ENCODE results near the gene SMYD2.

The SMYD2 gene

GRCh38 chr1:214290424-214291037 lies 9.6 kb downstream of the SMYD2 start:
- DNase-seq (ENCODE audit: low read depth): no peak
- no peak overlapping the region for H3K4me3 ChIP-seq (ENCODE audit: low read length)
- TF ChIP-seq CTCF (IDR thresholded peaks at IDR 0.05; ENCODE audit: insufficient read depth, low read depth, low read length, missing control alignments): no peak

GRCh38 chr1:214292322-214292721 lies 11.4 kb downstream of the SMYD2 start:
- no peak overlapping the region for H3K4me3 ChIP-seq (ENCODE audit: low read length)
- no peak for TF ChIP-seq CTCF (IDR thresholded peaks at IDR 0.05; ENCODE audit: insufficient read depth, low read depth, low read length, missing control alignments)
- DNase-seq (ENCODE audit: low read depth): peak; percentile 54

GRCh38 chr1:214295934-214296333 lies 15.0 kb downstream of the SMYD2 start:
- no peak for DNase-seq (ENCODE audit: low read depth)
- TF ChIP-seq CTCF (IDR thresholded peaks at IDR 0.05; ENCODE audit: insufficient read depth, low read depth, low read length, missing control alignments): no peak
- no peak overlapping the region for H3K4me3 ChIP-seq (ENCODE audit: low read length)

- TF ChIP-seq CTCF (IDR thresholded peaks at IDR 0.05; ENCODE audit: insufficient read depth, low read depth, low read length, missing control alignments): no peak
- peak; percentile 48 for DNase-seq (ENCODE audit: low read depth)
- no peak overlapping the region for H3K4me3 ChIP-seq (ENCODE audit: low read length)
Observed at GRCh38 chr1:214296860-214297745, 16.1 kb downstream of the SMYD2 start.

GRCh38 chr1:214300149-214300780 lies 19.3 kb downstream of the SMYD2 start:
- no peak overlapping the region for H3K4me3 ChIP-seq (ENCODE audit: low read length)
- no peak for TF ChIP-seq CTCF (IDR thresholded peaks at IDR 0.05; ENCODE audit: insufficient read depth, low read depth, low read length, missing control alignments)
- DNase-seq (ENCODE audit: low read depth): no peak

GRCh38 chr1:214301526-214301925 lies 20.6 kb downstream of the SMYD2 start:
- TF ChIP-seq CTCF (IDR thresholded peaks at IDR 0.05; ENCODE audit: insufficient read depth, low read depth, low read length, missing control alignments): no peak
- DNase-seq (ENCODE audit: low read depth): no peak
- no peak overlapping the region for H3K4me3 ChIP-seq (ENCODE audit: low read length)
